PC-3 (cell line): ENCODE data around the gene CIBAR2. TPM values are rescaled to one million over a fixed set of nuclear protein-coding genes. Genes with fewer than 3 reads are reported as not detected.

Source experiments
- ATAC-seq: fragments of 200-7000 bp; cut with Tn5 transposase; 2 replicates; pipeline ENCODE4 v1.9.1; 2020; ENCODE audit warnings: mild to moderate bottlenecking, moderate library complexity
- BruUV-seq: library from RNA; stranded (reverse); fragments of 400-500 nt; replicated peaks from 2 replicates; lab custom pipeline; 2021; lab: Mats Ljungman, UMichigan
- CTCF ChIA-PET: fragments of 300-600 bp; sonication (Branson Sonifier 250); formaldehyde crosslinking; loops from one replicate; lab custom pipeline; 2022; ENCODE audit warnings: antibody characterized with exemption; lab: Charles Lee
- POLR2A ChIA-PET: fragments of 300-600 bp; sonication (Branson Sonifier 250); formaldehyde crosslinking; loops from one replicate; lab custom pipeline; 2022; ENCODE audit warnings: antibody characterized with exemption; ENCODE audit not compliant: unreplicated experiment; lab: Charles Lee
- DNase-seq: peaks from one replicate; pipeline ENCODE4 v3.0.0-alpha.2; 2015
- H2AFZ ChIP-seq: fragments of 300-600 bp; sonication (generic); 2 replicates; pipeline ENCODE4 v1.6.0; 2016; ENCODE audit warnings: antibody characterized with exemption, low read length
- H3F3A ChIP-seq: fragments of 300-600 bp; sonication (generic); one replicate; pipeline ENCODE4 v1.6.0; 2017; ENCODE audit warnings: antibody characterized with exemption, low read length, control low read depth, mild to moderate bottlenecking; ENCODE audit not compliant: unreplicated experiment
- H3K27ac ChIP-seq: fragments of 300-600 bp; sonication (generic); 2 replicates; pipeline ENCODE4 v1.5.1; 2016; ENCODE audit warnings: mild to moderate bottlenecking, low read length
- H3K27me3 ChIP-seq: fragments of 300-600 bp; sonication (generic); 2 replicates; pipeline ENCODE4 v1.6.1; 2016; ENCODE audit warnings: low read length, mixed read lengths
- H3K36me3 ChIP-seq: fragments of 300-600 bp; sonication (generic); 2 replicates; pipeline ENCODE4 v1.6.1; 2016; ENCODE audit warnings: low read depth, mixed run types, low read length, mixed read lengths
- H3K4me1 ChIP-seq: fragments of 300-600 bp; sonication (generic); 2 replicates; pipeline ENCODE4 v1.5.1; 2016; ENCODE audit warnings: low read length; ENCODE audit not compliant: insufficient read depth
- H3K4me2 ChIP-seq: fragments of 300-600 bp; sonication (generic); 2 replicates; pipeline ENCODE4 v1.6.0; 2016; ENCODE audit warnings: low read length
- H3K4me3 ChIP-seq: fragments of 300-600 bp; sonication (generic); 2 replicates; pipeline ENCODE4 v1.5.1; 2016; ENCODE audit warnings: mild to moderate bottlenecking, low read length, mixed read lengths
- H3K79me2 ChIP-seq: fragments of 300-600 bp; sonication (generic); 2 replicates; pipeline ENCODE4 v1.6.1; 2017; ENCODE audit warnings: low read length, mixed read lengths
- H3K9ac ChIP-seq: fragments of 300-600 bp; sonication (generic); 2 replicates; pipeline ENCODE4 v1.6.0; 2016; ENCODE audit warnings: mild to moderate bottlenecking, low read length
- H3K9me2 ChIP-seq: fragments of 300-600 bp; sonication (generic); replicated peaks from 2 replicates; pipeline ENCODE4 v1.6.1; 2016; ENCODE audit warnings: mixed run types, low read length, mixed read lengths
- H3K9me3 ChIP-seq: fragments of 300-600 bp; sonication (generic); 2 replicates; pipeline ENCODE4 v1.6.1; 2016; ENCODE audit warnings: low read length, mixed read lengths
- H4K20me1 ChIP-seq: fragments of 300-600 bp; sonication (generic); 2 replicates; pipeline ENCODE4 v1.6.1; 2016; ENCODE audit warnings: low read length, mixed read lengths
- EZH2 ChIP-seq: fragments of 300-600 bp; sonication (generic); IDR thresholded peaks from one replicate; pipeline ENCODE4 v1.6.1; 2017; ENCODE audit warnings: antibody characterized with exemption, mild to moderate bottlenecking, low read length; ENCODE audit not compliant: unreplicated experiment
- EZH2phosphoT487 ChIP-seq: fragments of 300-600 bp; sonication (generic); IDR thresholded peaks from 2 replicates; pipeline ENCODE4 v1.6.1; 2018; ENCODE audit warnings: mild to moderate bottlenecking, antibody characterized with exemption, low read length, borderline replicate concordance
- intact Hi-C: fragments of 100-400 bp; cut with micrococcal nuclease; formaldehyde crosslinking; loops from 2 replicates; pipeline ENCODE4 v1.9.0; 2023
- total RNA-seq: library from RNA; depleted of rRNA; stranded (reverse); fragments of >200 nt; gene quantifications from 2 replicates; pipeline ENCODE4 v1.2.3, GENCODE V29; 2014
- TF ChIP-seq, protein P1 (sequence below): fragments of 300-600 bp; sonication (generic); conservative IDR thresholded peaks from 2 replicates; pipeline ENCODE4 v1.5.1; 2017; ENCODE audit warnings: antibody characterized with exemption, low read depth, mild to moderate bottlenecking, low read length

Gene CIBAR2
- total RNA-seq, 1 experiment from 2014 or later: not detected

DNA sequence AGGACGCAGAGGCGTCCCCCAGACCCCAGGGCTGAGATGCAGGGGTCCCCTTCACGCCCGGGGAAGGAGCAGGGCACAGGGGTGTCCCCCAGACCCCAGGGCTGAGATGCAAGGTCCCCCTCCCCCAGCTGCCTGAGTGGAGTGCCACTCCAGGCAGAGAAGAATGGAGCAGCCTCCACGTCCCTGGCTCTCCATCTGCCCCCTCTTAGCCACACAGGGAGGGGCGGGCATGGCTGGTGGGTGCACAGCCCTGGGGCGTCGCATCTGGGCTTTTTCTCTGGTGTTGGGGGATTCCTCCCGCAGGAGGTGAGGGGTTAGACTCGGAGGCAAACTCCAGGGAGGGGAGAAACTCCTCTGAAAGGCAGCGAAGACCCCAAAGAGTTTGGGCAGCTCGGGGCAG, 17.5 kb downstream of the CIBAR2 start:
- Histone ChIP-seq H3K79me2 (no peaks in the 10 kb centered on the region), H3K27me3 (no peaks in the 10 kb centered on the region), H3K4me2 (no peak overlapping the region), H3K9me2 (no peaks in the 10 kb centered on the region), H3K4me1 (no peaks in the 10 kb centered on the region), H3K4me3 (no peak overlapping the region), H3K36me3 (no peaks in the 10 kb centered on the region), H3K27ac (no peak overlapping the region), H3K9ac (no peak overlapping the region), H3K9me3 (no peaks in the 10 kb centered on the region), H3F3A (no peaks in the 10 kb centered on the region), H2AFZ (no peak overlapping the region), H4K20me1 (no peaks in the 10 kb centered on the region)
- DNase-seq (no peak), ATAC-seq (no peak)
- intact Hi-C loops: no loop called here
- TF ChIP-seq EZH2phosphoT487 (no peak), EZH2 (no peak)
- TF ChIP-seq, protein P1, sequence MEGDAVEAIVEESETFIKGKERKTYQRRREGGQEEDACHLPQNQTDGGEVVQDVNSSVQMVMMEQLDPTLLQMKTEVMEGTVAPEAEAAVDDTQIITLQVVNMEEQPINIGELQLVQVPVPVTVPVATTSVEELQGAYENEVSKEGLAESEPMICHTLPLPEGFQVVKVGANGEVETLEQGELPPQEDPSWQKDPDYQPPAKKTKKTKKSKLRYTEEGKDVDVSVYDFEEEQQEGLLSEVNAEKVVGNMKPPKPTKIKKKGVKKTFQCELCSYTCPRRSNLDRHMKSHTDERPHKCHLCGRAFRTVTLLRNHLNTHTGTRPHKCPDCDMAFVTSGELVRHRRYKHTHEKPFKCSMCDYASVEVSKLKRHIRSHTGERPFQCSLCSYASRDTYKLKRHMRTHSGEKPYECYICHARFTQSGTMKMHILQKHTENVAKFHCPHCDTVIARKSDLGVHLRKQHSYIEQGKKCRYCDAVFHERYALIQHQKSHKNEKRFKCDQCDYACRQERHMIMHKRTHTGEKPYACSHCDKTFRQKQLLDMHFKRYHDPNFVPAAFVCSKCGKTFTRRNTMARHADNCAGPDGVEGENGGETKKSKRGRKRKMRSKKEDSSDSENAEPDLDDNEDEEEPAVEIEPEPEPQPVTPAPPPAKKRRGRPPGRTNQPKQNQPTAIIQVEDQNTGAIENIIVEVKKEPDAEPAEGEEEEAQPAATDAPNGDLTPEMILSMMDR: no peak
- no TSS peak for BruUV-seq
- POLR2A ChIA-PET: no interaction called here
- CTCF ChIA-PET: interaction anchor here (0.6 kb wide), 1 partner anchor 154 kb away, joined by 3 read pairs; no protein-coding TSS in a partner anchor

DNA sequence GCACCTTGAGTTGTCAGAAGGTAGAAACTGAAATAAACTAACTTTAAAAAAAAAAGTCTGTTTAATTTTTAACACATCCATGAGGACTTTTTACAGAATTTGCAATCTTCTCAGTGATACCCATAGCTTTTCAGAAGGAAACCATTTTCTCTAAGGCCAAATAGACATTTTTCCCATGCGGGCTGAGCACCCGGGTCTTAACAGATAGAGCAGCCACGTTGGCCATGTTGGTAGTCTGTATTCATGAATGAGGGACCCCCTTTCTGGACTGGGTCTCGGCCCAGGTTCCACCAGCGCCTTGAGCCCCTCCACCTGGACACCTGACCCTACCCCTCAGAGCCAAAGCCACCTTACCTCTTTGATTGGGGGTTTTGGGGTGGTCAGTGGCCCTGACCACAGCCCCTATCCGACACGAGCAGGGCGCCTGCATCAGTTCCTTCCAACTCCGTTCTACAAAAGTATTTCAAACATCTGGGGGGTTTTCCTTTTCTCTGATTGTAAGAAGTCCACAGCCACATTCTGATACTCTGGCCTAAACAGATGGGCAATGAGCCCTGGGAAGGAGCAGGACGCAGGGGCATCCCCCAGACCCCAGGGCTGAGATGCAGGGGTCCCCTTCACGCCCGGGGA, 18.0 kb downstream of the CIBAR2 start:
- no peaks in the 10 kb centered on the region for H3K4me1 ChIP-seq
- no peak overlapping the region for H2AFZ ChIP-seq
- H3K79me2 ChIP-seq: no peaks in the 10 kb centered on the region
- no peaks in the 10 kb centered on the region for H3K36me3 ChIP-seq
- ChIA-PET POLR2A (no interaction called here), CTCF (no interaction called here)
- no peak overlapping the region for H3K9ac ChIP-seq
- H3F3A ChIP-seq: no peaks in the 10 kb centered on the region
- DNase-seq (no peak), ATAC-seq (no peak)
- TF ChIP-seq EZH2: no peak
- TF ChIP-seq, protein P1: no peak
- no peak for TF ChIP-seq EZH2phosphoT487
- intact Hi-C loops: no loop called here
- no peak overlapping the region for H3K4me3 ChIP-seq
- BruUV-seq: no TSS peak
- H3K9me3 ChIP-seq: no peaks in the 10 kb centered on the region
- H4K20me1 ChIP-seq: no peaks in the 10 kb centered on the region
- H3K4me2 ChIP-seq: no peak overlapping the region
- H3K9me2 ChIP-seq: no peaks in the 10 kb centered on the region
- no peak overlapping the region for H3K27ac ChIP-seq
- no peaks in the 10 kb centered on the region for H3K27me3 ChIP-seq

DNA sequence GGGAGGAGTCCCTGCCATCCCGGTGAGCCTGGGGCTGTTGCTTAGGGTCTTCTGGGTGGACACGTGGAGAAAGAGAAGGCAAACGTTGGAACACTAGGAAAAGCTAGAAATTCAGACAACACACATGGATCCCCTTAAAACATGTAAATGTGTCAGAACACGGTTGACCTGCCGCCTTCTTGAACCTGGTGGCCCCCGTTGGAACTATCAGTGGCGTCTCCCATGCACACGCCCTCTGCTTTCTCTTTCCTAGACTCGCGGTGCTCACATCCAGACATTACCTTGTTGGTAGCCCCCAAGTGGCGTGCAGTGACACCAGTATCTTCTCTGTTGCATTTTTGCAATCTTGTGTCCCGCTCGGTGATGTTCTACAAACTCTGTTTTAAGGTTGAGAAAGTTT, 18.6 kb downstream of the CIBAR2 start:
- BruUV-seq: no TSS peak

More for the DNA sequence above, 18.6 kb downstream of the CIBAR2 start:
- H3K9ac ChIP-seq: no peak overlapping the region
- no peak overlapping the region for H3K27ac ChIP-seq
- CTCF ChIA-PET: no interaction called here
- ATAC-seq (no peak), DNase-seq (no peak)
- intact Hi-C loops: no loop called here
- H3K9me3 ChIP-seq: no peaks in the 10 kb centered on the region
- no peak overlapping the region for H3K4me2 ChIP-seq
- H4K20me1 ChIP-seq: no peaks in the 10 kb centered on the region
- no peaks in the 10 kb centered on the region for H3K79me2 ChIP-seq
- POLR2A ChIA-PET: no interaction called here
- no peaks in the 10 kb centered on the region for H3K4me1 ChIP-seq
- H3K9me2 ChIP-seq: no peaks in the 10 kb centered on the region
- H3F3A ChIP-seq: no peaks in the 10 kb centered on the region
- no peaks in the 10 kb centered on the region for H3K27me3 ChIP-seq
- TF ChIP-seq EZH2 (no peak), EZH2phosphoT487 (no peak)
- TF ChIP-seq, protein P1: no peak
- no peak overlapping the region for H2AFZ ChIP-seq
- no peaks in the 10 kb centered on the region for H3K36me3 ChIP-seq
- no peak overlapping the region for H3K4me3 ChIP-seq
